Nephron progenitor cell (in vitro differentiated cells): ENCODE data around the gene TADA2B.

Experiments
- DNase-seq: peaks from one replicate; pipeline ENCODE4 v3.0.0; 2021
- H3K27ac Mint-ChIP-seq: 2 replicates; pipeline ENCODE4 v1.8.0; 2021; ENCODE audit warnings: mild to moderate bottlenecking, moderate library complexity, mixed read lengths
- H3K27me3 Mint-ChIP-seq: 2 replicates; pipeline ENCODE4 v1.8.0; 2021; ENCODE audit warnings: mild to moderate bottlenecking, low read depth, mixed read lengths; ENCODE audit not compliant: poor library complexity
- H3K36me3 Mint-ChIP-seq: 2 replicates; pipeline ENCODE4 v1.8.0; 2021; ENCODE audit warnings: low read depth, mixed read lengths
- H3K4me1 Mint-ChIP-seq: 2 replicates; pipeline ENCODE4 v1.8.0; 2021; ENCODE audit warnings: mixed read lengths
- H3K4me3 Mint-ChIP-seq: 2 replicates; pipeline ENCODE4 v1.8.0; 2021; ENCODE audit warnings: mild to moderate bottlenecking, moderate library complexity, mixed read lengths
- H3K9me3 Mint-ChIP-seq: 2 replicates; pipeline ENCODE4 v1.8.0; 2021; ENCODE audit warnings: mild to moderate bottlenecking, moderate library complexity, mixed read lengths
- CTCF ChIP-seq: fragments of 200-600 bp; sonication (generic); IDR thresholded peaks from 2 replicates; pipeline ENCODE4 v1.5.0; 2021; ENCODE audit warnings: antibody characterized with exemption

Gene TADA2B

DNA sequence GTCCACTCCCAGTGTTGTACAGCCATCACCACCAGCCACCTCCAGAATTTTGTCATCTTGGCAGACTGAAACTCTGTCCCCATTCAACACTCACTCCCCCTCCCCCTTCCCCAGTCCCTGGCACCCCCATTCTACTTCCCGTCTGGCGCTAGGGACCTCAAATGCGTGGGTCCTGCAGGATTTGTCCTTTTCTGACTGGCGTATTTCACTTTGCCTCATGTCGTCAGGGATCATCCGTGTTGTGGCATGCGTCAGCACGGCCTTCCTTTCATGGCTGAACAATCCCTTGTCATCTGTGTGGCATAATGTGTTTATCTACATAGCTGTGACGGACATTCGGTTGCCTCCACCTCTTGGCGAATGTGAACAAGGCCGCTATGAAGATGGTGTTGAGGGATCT is 5.5 kb downstream of the TADA2B start:
- TF ChIP-seq CTCF: no peak
- H3K9me3 Mint-ChIP-seq: no peaks in the 10 kb centered on the region
- no peak for DNase-seq
- H3K4me3 Mint-ChIP-seq: no peak overlapping the region
- H3K27me3 Mint-ChIP-seq: no peaks in the 10 kb centered on the region
- H3K27ac Mint-ChIP-seq: no peak overlapping the region
- H3K36me3 Mint-ChIP-seq: peaks cover 4% of the 10 kb centered on the region
- peaks cover 57% of the 10 kb centered on the region for H3K4me1 Mint-ChIP-seq

DNA sequence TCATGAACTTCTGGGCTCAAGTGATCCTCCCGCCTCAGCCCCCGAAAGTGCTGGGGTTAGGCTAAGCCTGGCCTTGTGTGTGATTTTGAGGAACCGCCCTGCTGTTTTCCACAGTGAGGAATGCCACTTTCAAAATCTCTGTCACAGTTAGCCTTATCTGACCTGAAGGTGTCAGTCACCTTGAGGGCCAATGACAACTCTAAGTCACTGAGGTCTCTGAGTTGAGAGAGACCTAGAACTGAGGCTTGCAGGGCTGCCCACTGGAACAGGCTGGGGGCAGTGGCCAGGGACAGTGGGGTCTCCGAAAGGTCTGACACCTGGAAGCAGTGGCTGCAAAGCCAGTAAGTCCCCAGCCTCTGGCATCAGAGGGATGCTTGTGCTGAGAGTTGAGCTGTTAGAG is 6.1 kb downstream of the TADA2B start:
- Mint-ChIP-seq H3K36me3 (peaks cover 11% of the 10 kb centered on the region), H3K9me3 (no peaks in the 10 kb centered on the region), H3K4me1 (peaks cover 53% of the 10 kb centered on the region), H3K27me3 (no peaks in the 10 kb centered on the region), H3K27ac (no peak overlapping the region), H3K4me3 (no peak overlapping the region)
- no peak for TF ChIP-seq CTCF
- DNase-seq: no peak

DNA sequence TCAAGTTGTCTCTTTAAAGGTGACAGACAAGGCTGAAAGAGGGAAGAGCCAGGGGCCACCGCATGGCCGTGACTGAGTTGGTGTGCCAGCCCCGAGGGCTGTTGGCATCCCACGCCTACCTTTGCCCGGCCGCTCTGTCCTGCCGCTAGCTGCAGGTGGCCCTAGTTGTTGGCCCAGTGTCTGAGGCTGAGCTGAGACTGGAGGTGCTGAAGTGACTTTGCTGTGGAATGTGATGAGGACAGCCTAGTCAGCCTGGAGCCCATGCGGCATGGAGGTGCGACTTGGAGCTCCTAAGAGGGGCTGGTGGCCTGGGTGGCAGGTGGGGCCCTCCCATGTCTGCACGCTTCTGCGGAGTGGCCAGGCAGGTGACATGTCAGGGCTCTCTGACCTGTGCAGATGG is 6.6 kb downstream of the TADA2B start:
- Mint-ChIP-seq H3K36me3 (peaks cover 14% of the 10 kb centered on the region), H3K4me1 (peaks cover 48% of the 10 kb centered on the region), H3K4me3 (no peak overlapping the region), H3K27me3 (no peaks in the 10 kb centered on the region), H3K9me3 (no peaks in the 10 kb centered on the region), H3K27ac (no peak overlapping the region)
- no peak for DNase-seq
- no peak for TF ChIP-seq CTCF

- TF ChIP-seq CTCF: no peak
- H3K9me3 Mint-ChIP-seq: no peaks in the 10 kb centered on the region
- no peak for DNase-seq
- peaks cover 39% of the 10 kb centered on the region for H3K4me1 Mint-ChIP-seq
- H3K27ac Mint-ChIP-seq: peak overlapping the region; percentile 74
- no peak overlapping the region for H3K4me3 Mint-ChIP-seq
- no peaks in the 10 kb centered on the region for H3K27me3 Mint-ChIP-seq
- peaks cover 14% of the 10 kb centered on the region for H3K36me3 Mint-ChIP-seq
Measured at GRCh38 chr4:7050481-7051143, 7.4 kb downstream of the TADA2B start.

GRCh38 chr4:7051144-7051495 is 7.9 kb downstream of the TADA2B start:
- H3K4me1 Mint-ChIP-seq: peaks cover 34% of the 10 kb centered on the region
- H3K27ac Mint-ChIP-seq: no peak overlapping the region
- peaks cover 19% of the 10 kb centered on the region for H3K36me3 Mint-ChIP-seq
- H3K27me3 Mint-ChIP-seq: no peaks in the 10 kb centered on the region
- H3K9me3 Mint-ChIP-seq: no peaks in the 10 kb centered on the region
- no peak overlapping the region for H3K4me3 Mint-ChIP-seq
- no peak for TF ChIP-seq CTCF
- DNase-seq: no peak

DNA sequence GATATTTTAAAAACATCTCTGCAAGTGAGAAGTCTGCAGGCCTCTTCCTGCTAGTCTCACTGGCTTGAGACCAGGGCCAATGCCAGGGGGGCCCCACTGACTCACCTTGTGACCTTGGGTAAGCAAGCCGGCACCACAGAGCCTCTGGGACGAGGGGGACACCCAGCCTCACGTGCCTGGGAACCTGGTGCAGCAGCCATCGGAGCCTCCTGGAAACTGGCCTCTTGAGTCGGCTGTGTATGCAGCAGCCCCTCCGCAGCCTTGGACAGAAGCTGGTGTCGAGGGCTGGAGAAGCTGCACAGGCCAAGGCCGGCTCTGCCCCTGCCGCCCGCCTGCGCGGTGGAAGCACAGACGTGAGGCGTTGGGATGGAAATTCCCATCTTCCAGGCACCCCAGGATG is 8.7 kb downstream of the TADA2B start:
- peaks cover 27% of the 10 kb centered on the region for H3K4me1 Mint-ChIP-seq
- no peak overlapping the region for H3K27ac Mint-ChIP-seq
- H3K4me3 Mint-ChIP-seq: no peak overlapping the region
- no peaks in the 10 kb centered on the region for H3K27me3 Mint-ChIP-seq
- H3K9me3 Mint-ChIP-seq: no peaks in the 10 kb centered on the region
- peaks cover 26% of the 10 kb centered on the region for H3K36me3 Mint-ChIP-seq
- no peak for TF ChIP-seq CTCF
- DNase-seq: no peak
